Kidney glomerular epithelial cell (primary cell): Measurements from ENCODE around the gene COL11A2.
"Not testable (repeated sequence)": the region's sequence is repeated elsewhere in the genome, so short reads cannot be mapped to it uniquely, and the experiment has no call there.

ENCODE experiments used
- DNase-seq: peaks from one replicate; lab custom pipeline; 2025; lab: John Stamatoyannopoulos, UW

COL11A2 gene

GRCh38 chr6:33156561-33156960, 35.7 kb downstream of the COL11A2 start:
- DNase-seq: no peak

DNA sequence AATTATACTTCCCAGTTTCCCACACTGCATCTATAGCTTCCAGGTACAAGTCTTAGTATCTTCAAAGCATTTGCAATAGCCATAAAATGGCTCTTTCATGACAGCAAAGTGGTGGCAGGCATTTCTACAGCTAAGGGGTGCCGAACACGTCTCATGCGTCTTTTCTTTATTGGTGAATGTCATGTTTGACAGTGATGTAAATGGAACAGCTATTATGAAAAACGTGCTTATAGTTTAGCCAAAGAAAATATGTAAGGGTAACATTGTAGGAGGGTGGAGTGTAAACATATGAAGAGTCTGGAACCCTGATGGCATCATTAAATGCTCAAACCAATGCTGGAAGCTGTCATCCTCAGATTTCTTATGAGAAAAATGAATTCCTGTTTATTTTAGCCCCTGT, 37.9 kb downstream of the COL11A2 start:
- DNase-seq: no peak

- no peak for DNase-seq
These were observed 41.2 kb downstream of the COL11A2 start for GRCh38 chr6:33151050-33151449.

GRCh38 chr6:33150560-33150959, 41.7 kb downstream of the COL11A2 start:
- not testable (repeated sequence) for DNase-seq

DNA sequence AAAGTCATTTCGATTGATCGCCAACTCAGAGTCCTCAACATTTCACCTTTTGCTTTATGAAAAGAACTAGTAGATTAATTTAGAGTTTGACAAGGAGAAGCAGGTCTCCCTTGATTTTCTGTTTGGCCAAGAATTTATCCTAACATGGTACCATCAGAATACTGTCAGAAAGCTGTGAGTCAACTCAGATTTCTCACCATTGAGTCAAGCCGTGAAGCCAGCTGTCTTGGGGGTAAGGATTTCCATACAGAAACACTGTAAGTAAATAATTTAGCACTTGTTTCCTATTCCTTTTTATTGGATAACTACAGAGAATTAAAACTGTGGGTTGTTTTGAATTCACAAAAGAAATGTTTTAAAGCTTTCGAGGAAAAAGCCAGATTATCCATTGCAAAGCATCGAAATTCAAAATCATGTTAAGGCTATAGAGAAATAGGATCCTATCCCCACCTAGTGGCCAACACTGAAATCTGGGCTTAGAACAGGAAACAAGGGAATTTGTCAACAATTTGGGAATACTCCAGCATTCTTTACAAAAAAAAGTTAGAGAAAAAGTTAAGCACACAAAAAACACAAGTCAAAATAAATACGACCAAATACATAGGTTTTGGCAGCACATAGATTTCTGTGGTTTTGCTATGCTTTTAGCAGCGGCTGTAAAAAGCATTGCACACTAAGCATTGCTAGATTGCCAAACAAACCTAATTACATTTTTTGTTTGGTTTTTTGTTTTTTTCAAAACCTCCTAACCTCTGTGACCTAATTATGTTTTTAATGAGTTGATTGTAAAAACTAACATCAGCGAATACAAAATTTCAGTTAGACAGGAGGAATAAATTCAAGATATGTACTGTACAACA, 44.2 kb downstream of the COL11A2 start:
- DNase-seq: peak; percentile 58

DNA sequence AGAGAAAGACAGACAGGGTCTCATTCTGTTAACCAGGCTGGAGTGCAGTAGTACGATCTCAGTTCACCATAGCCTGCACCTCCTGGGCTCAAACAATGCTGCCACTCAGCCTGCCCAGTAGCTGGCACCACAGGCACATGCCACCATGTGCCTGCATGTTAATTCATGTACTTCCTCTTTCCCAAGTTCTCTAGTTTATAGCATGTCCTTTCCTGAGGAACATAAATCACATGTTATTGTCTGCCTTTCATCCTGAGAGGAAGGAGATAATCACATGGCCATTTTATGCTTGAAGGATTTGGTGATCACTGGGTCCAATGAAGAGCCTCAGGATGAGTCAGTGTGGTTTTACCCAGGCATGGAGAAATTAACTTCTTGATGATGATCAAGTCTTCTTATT, 47.9 kb downstream of the COL11A2 start:
- peak; percentile 44 for DNase-seq

GRCh38 chr6:33143113-33143770, 49.0 kb downstream of the COL11A2 start:
- DNase-seq: no peak

DNA sequence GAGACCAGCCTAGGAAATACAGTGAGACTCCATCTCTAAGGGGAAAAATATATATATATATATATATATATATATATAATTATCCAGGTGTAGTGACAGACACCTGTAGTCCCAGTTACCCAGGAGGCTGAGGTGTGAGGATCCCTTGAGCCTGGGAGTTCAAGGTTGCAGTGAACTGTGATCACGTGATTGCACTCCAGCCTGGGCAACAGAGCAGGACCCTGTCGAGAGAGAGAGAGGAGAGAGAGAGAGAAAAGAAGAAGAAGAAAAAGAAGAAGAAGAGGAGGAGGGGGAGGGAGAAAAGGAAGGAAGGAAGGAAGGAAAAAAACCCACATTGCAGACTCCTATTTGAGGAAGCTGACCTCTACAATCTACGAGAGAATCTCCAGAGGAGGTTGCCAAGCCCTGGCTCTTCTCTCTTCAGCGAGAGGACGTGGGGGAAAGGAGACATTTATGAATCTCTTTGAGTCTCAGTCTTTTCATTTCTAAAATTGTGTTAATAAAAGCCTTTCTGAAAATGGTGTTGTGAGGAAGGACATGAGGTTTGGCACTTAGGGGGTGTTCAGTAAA, 49.7 kb downstream of the COL11A2 start:
- no peak for DNase-seq

GRCh38 chr6:33140556-33140955, 51.7 kb downstream of the COL11A2 start:
- no peak for DNase-seq

- DNase-seq: no peak
These were observed 52.6 kb downstream of the COL11A2 start for GRCh38 chr6:33139596-33140206.

DNA sequence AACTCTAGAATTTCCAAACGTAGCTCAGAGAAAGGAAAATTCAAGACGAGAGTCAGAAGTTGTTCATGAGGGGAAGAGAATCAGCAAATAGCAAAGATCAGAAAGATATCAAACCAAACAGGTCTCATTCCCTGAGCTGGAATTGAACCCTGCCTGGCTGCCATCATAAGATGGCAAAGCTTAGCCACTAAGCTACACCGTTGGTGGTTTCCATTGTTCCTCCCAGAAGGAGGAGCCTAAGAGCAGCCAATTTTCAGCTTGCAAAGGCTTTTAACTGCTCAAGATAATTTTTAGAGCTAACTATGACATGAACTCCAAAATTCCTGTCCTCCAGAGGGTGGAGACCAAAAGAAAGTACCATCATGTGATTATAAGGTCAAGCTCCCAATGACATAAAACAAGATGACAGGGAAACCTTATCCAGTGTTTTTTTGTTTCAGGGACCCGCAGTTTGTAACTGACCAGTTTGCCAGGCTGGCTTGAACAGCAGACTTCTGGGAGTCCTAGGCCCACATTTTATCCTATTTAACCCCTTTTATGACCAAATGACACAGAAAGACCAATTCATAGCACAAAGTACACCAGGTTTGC, 55.9 kb downstream of the COL11A2 start:
- DNase-seq: no peak

GRCh38 chr6:33132081-33132524, 60.2 kb downstream of the COL11A2 start:
- DNase-seq: no peak

DNA sequence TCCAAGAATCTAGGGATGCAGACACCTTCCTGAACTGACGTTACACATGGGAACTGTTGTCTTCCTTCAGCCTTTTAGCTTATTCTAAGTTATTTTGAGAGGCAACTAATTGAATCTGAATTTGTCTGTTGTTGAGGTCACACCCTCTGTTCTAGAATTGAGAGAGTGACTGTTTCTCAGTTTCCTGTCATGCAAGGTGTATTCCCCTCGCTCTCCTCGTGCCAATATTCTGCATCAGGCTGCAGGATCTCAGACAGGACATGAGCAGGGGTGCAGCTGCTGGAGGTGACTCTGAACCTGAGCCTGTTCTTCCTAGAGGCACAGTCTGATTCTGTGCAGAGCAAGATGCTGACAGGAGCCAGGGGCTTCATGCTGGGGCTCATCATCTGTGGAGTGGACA, 63.9 kb downstream of the COL11A2 start:
- no peak for DNase-seq

DNA sequence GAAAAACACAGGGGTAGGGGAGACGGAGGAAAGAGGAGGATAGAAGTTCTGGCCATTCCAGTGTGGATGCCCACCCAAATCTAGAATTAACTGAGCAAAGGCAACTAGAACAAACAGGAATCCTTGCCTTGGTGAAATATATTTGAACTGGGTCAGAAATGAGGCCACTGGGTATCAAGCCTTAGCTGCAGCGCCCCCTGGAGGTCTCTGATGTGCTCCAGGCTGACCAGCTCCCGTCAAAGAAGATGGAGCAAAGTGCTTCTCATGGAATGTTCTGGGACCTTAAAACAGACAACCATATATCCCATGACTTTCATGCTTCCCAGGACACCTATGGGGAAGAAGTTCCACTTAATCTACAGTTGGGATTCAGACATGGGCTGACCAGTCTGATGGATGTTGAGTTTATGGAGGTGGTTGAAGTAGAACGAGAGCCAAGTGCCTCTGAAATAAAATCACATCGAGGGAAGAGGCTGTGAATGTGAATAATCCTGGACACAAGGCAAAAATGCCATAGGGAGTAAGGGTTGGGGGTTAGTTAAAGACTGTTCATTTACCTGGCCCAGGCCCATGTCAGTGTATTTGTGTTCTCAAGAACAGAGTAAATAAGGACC, 66.1 kb downstream of the COL11A2 start:
- DNase-seq: peak; percentile 19

DNA sequence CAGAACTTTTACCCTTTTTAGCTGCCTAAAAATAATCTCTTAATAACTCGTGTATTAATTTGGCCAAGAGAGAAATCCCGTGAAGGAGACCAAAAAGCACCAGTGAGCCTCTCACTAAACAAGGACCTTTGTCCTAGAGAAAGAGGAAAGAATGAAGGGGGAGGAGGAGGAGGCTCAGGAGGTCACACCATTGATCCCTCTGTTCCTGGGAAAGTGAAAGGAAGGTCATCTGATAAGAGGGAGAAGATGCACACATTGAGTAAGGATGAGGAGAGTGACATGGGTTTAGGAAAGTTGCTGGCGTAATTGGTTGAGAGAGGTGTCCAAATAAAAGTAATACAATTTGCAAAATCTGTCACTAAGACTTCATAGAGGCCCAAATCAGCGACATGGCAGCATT, 67.3 kb downstream of the COL11A2 start:
- DNase-seq: no peak

DNA sequence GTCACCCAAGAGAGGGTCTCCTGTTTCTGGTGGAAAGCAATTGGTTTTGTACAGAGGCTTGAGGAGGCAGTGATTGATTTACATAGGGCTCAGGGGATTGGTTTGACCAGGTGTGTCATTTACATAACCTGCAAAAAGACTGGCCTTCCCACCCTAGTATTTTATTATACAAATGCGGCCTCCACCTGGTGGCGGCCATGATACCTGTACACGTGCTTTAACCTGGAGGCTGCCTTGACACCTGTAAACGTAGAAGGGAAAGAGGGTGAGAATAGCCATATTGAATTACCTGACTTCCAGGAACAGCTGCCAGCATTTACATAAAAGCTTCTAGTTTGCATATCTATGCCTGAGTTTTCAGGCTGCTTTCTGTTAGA, 67.8 kb downstream of the COL11A2 start:
- no peak for DNase-seq

GRCh38 chr6:33123732-33124524, 68.3 kb downstream of the COL11A2 start:
- DNase-seq: peak; percentile 3

DNA sequence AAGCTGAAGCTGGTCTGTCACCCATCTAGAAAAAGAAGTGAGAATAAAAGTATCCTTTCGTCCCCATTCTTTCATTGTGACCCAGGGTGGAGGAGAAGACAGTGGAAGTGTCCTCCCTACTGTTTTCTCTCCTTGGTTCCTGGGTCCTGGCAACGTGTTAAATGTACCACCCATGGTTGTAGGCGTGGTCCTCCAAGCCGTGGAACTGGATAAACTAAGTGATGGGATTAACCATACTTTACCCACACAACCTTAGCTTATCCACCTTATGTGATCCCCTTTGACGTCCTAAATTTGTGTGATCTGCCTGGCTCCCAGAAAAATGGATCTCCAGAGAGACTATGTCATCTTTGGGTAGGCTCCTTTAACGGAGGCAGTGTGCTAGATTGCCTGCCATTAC, 69.1 kb downstream of the COL11A2 start:
- DNase-seq: no peak

- no peak for DNase-seq
These were observed 72.3 kb downstream of the COL11A2 start for GRCh38 chr6:33120001-33120400.

- DNase-seq: peak; percentile 53
These were observed 73.6 kb downstream of the COL11A2 start for GRCh38 chr6:33118525-33119123.
